ENCODE results near the gene DUSP8. TPM values are rescaled to one million over a fixed set of nuclear protein-coding genes. Genes with fewer than 3 reads are reported as not detected.
A peak's percentile ranks its signal among the peaks of the same experiment; 100 is the strongest.

Gene DUSP8
- polyA plus RNA-seq, 2 of the 4 experiments (the other 2 are of a cell fraction) = 0.72 to 2.6 TPM

DNA sequence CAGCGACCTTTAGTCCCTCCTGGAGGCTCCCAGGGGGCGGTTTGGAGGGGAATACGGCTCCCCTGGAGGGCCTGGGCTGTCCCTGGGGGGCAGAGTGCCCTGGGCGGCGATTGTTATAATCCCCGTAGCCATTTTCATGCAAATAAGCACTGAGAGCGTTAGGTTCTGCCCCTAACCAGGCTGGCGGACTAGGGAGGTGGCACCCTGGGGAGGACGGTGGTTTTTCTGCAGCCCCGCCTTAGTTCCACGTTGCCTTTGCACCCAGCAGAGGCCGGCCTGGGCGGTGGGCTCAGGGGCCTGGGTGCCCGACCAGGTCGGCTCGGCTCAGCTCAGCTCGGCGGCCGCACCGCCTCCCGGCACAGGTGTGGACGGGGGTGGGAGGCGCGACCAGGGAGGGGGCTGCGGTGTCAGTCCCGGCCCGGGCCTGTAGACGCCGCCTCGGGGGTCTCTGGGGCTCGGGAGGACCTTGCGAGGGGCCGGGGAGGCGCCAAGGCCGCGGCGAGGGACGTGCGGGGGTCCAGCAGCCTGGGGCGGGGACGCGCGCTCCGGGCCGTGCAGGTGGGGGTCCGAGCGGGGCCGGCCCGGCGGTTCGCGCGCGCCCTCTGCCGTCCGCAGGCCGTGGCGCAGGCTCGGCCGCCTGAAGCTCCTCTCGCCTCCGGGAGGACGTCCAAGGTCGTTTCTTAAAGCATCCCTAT is 2.3 kb upstream of the DUSP8 start:
- POLR2A ChIA-PET = interaction anchor here (0.6 to 1.3 kb wide), 2 partner anchors 10 to 28 kb away, joined by 3 to 5 read pairs; no protein-coding TSS in a partner anchor
- CTCF ChIA-PET = interaction anchor here (0.5 to 26.3 kb wide), 45 partner anchors 9 to 582 kb away, joined by 3 to 719 read pairs (median 5); partner anchors contain the start of genes KRTAP5-1, KRTAP5-2 and KRTAP5-5
- Histone ChIP-seq H3K9me3 (peaks cover 17% of the 10 kb centered on the region), H3K27ac (peak overlapping the region; percentile 89 to 95), H3K4me1 (peaks cover 33% of the 10 kb centered on the region), H3K4me2 (peak overlapping the region; percentile 99), H3K4me3 (peak overlapping the region; percentile 74)
- DNase-seq (ENCODE audit: low read depth in 1 of 2, low spot score in 1 of 2) = peak; percentile 68 to 73
- FAIRE-seq = no peak
- TF ChIP-seq GATA3 (IDR thresholded peaks at IDR 0.05; ENCODE audit: borderline replicate concordance) = no peak
- TF ChIP-seq ESRRA (IDR thresholded peaks at IDR 0.05; ENCODE audit: borderline replicate concordance, low read length) = 0 out of 2 replicates have a peak, but pooled peaks have one; percentile 80
- TF ChIP-seq MYC (IDR thresholded peaks at IDR 0.05; ENCODE audit: borderline replicate concordance, low read length) = no peak
- TF ChIP-seq, protein P1, sequence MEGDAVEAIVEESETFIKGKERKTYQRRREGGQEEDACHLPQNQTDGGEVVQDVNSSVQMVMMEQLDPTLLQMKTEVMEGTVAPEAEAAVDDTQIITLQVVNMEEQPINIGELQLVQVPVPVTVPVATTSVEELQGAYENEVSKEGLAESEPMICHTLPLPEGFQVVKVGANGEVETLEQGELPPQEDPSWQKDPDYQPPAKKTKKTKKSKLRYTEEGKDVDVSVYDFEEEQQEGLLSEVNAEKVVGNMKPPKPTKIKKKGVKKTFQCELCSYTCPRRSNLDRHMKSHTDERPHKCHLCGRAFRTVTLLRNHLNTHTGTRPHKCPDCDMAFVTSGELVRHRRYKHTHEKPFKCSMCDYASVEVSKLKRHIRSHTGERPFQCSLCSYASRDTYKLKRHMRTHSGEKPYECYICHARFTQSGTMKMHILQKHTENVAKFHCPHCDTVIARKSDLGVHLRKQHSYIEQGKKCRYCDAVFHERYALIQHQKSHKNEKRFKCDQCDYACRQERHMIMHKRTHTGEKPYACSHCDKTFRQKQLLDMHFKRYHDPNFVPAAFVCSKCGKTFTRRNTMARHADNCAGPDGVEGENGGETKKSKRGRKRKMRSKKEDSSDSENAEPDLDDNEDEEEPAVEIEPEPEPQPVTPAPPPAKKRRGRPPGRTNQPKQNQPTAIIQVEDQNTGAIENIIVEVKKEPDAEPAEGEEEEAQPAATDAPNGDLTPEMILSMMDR (IDR thresholded peaks at IDR 0.05) = peak; percentile 97
- peak; percentile 98 for TF ChIP-seq SMC3 (IDR thresholded peaks at IDR 0.05)
- peak; percentile 66 to 94 for TF ChIP-seq RAD21 (conservative IDR thresholded peaks at IDR 0.05 in 1 of 2, IDR thresholded peaks at IDR 0.05 in 1 of 2)
- ATAC-seq = peak; percentile 67 to 77
- 0% methylated on average over 26 of the region's 64 CpGs for WGBS (ENCODE audit: missing lambda C conversion rate)

DNA sequence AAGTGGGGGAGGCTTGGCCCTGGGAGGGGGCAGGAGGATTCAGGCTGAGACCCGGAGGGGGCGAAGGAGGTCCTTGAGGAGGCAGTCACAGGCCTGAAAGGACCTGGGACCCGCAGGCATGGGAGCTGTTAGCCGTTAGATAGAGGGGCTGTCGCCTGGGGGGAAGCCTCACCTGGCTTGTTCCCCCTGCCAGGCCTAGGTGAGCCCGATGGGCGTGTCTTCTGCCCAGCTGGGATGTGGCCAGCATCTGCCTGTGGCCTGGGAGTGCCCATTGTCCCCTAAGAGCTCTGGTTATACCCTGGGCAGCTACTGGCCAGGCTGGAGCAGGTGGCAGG is 1.8 kb upstream of the DUSP8 start:
- H3K4me1 ChIP-seq = peaks cover 37% of the 10 kb centered on the region
- peak overlapping the region; percentile 89 to 95 for H3K27ac ChIP-seq
- TF ChIP-seq, protein P2, sequence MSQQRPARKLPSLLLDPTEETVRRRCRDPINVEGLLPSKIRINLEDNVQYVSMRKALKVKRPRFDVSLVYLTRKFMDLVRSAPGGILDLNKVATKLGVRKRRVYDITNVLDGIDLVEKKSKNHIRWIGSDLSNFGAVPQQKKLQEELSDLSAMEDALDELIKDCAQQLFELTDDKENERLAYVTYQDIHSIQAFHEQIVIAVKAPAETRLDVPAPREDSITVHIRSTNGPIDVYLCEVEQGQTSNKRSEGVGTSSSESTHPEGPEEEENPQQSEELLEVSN (IDR thresholded peaks at IDR 0.05; ENCODE audit: borderline replicate concordance, low read depth) = no peak
- TF ChIP-seq SMC3 (IDR thresholded peaks at IDR 0.05) (no peak), CHD4 (IDR thresholded peaks at IDR 0.05; ENCODE audit: borderline replicate concordance) (no peak), RAD21 (conservative IDR thresholded peaks at IDR 0.05 in 1 of 2, IDR thresholded peaks at IDR 0.05 in 1 of 2) (no peak)
- TF ChIP-seq, protein P3, sequence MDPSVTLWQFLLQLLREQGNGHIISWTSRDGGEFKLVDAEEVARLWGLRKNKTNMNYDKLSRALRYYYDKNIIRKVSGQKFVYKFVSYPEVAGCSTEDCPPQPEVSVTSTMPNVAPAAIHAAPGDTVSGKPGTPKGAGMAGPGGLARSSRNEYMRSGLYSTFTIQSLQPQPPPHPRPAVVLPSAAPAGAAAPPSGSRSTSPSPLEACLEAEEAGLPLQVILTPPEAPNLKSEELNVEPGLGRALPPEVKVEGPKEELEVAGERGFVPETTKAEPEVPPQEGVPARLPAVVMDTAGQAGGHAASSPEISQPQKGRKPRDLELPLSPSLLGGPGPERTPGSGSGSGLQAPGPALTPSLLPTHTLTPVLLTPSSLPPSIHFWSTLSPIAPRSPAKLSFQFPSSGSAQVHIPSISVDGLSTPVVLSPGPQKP (IDR thresholded peaks at IDR 0.05; ENCODE audit: low read depth, low read length) = no peak
- CTCF ChIA-PET = interaction anchor here (0.5 to 26.3 kb wide), 24 partner anchors 9 to 583 kb away, joined by 3 to 719 read pairs (median 8); partner anchors contain the start of genes KRTAP5-1 and KRTAP5-2
- WGBS (ENCODE audit: missing lambda C conversion rate) = 25% methylated on average over 5 of the region's 7 CpGs
- ATAC-seq (peak; percentile 52 to 78), FAIRE-seq (no peak), DNase-seq (ENCODE audit: low read depth in 1 of 2, low spot score in 1 of 2) (peak in 1 of 2 experiments; percentile 71)
- POLR2A ChIA-PET = interaction anchor here (1.3 kb wide), 1 partner anchor 9 kb away, joined by 3 read pairs; no protein-coding TSS in a partner anchor
- peak overlapping the region; percentile 74 for H3K4me3 ChIP-seq
- peak overlapping the region; percentile 99 for H3K4me2 ChIP-seq
- H3K9me3 ChIP-seq = peaks cover 15% of the 10 kb centered on the region

DNA sequence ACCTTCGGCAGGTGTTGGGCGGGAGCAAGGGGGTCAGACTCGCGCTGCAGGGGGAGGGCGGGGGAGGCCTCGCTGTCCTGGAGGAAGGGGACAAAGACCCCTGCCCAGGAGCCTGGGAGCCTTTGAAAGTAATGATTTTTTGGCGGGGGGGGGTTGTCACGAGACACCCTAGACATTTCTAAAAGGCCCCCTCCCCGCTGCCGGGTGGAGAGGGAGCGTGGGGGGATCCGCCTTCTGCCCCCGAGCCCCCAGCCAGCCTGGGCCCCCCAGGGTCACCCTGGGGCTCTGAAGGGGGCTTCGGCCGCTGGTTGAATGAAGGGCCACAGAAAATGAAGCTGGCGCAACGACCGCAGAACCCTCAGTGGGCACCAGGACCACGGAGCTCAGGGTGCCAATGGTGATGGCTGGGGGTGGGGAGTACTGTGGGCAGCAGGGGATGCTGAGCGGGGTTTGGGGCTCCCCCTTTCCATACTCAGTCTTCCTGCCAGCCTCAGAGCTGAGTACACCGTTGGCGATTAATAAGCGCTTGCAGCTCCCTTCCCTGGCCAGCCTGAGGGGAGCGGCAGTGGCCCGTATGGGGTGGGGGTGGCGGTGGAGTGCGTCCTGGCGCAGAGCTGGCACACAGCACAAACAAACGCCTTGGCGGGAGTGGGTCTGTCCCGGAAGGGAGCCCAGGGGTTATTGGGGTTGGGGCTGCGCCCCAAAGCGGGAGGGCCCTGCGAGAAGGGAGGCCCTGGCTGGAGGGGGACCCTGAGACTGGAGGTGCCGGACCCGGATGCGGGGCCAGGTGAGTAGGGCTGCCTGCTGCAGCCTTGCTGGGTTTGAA is 1.2 kb upstream of the DUSP8 start:
- ChIA-PET POLR2A (interaction anchor here (1.3 kb wide), 1 partner anchor 9 kb away, joined by 3 read pairs; no protein-coding TSS in a partner anchor), CTCF (interaction anchor here (1.0 to 26.3 kb wide), 15 partner anchors 8 to 583 kb away, joined by 3 to 719 read pairs (median 12); partner anchors contain the start of gene KRTAP5-2)
- DNase-seq (ENCODE audit: low read depth in 1 of 2, low spot score in 1 of 2) = peak in 1 of 2 experiments; percentile 53
- Histone ChIP-seq H3K4me1 (peaks cover 37% of the 10 kb centered on the region), H3K27ac (peak overlapping the region; percentile 89 to 95), H3K9me3 (peaks cover 9% of the 10 kb centered on the region), H3K4me2 (peak overlapping the region; percentile 99), H3K4me3 (peak overlapping the region; percentile 74)
- ATAC-seq = peak; percentile 41 to 60
- FAIRE-seq = no peak
- 19% methylated on average over 16 of the region's 37 CpGs for WGBS (ENCODE audit: missing lambda C conversion rate)
- TF ChIP-seq, protein P4, sequence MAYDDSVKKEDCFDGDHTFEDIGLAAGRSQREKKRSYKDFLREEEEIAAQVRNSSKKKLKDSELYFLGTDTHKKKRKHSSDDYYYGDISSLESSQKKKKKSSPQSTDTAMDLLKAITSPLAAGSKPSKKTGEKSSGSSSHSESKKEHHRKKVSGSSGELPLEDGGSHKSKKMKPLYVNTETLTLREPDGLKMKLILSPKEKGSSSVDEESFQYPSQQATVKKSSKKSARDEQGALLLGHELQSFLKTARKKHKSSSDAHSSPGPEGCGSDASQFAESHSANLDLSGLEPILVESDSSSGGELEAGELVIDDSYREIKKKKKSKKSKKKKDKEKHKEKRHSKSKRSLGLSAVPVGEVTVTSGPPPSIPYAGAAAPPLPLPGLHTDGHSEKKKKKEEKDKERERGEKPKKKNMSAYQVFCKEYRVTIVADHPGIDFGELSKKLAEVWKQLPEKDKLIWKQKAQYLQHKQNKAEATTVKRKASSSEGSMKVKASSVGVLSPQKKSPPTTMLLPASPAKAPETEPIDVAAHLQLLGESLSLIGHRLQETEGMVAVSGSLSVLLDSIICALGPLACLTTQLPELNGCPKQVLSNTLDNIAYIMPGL (CRISPR knock-in tag; IDR thresholded peaks at IDR 0.05; ENCODE audit: borderline replicate concordance) = no peak
- TF ChIP-seq, protein P5, sequence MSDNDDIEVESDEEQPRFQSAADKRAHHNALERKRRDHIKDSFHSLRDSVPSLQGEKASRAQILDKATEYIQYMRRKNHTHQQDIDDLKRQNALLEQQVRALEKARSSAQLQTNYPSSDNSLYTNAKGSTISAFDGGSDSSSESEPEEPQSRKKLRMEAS (IDR thresholded peaks at IDR 0.05) = no peak
- TF ChIP-seq RNF2 (IDR thresholded peaks at IDR 0.05; ENCODE audit: borderline replicate concordance, low read depth) (no peak), GATA3 (IDR thresholded peaks at IDR 0.05; ENCODE audit: borderline replicate concordance) (no peak), HOXB5 (CRISPR knock-in tag; IDR thresholded peaks at IDR 0.05) (no peak), HOXB13 (CRISPR knock-in tag; IDR thresholded peaks at IDR 0.05; ENCODE audit: low read depth) (no peak)
- TF ChIP-seq, protein P6, sequence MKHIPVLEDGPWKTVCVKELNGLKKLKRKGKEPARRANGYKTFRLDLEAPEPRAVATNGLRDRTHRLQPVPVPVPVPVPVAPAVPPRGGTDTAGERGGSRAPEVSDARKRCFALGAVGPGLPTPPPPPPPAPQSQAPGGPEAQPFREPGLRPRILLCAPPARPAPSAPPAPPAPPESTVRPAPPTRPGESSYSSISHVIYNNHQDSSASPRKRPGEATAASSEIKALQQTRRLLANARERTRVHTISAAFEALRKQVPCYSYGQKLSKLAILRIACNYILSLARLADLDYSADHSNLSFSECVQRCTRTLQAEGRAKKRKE (CRISPR knock-in tag; IDR thresholded peaks at IDR 0.05; ENCODE audit: low read depth) = no peak
- TF ChIP-seq, protein P7, sequence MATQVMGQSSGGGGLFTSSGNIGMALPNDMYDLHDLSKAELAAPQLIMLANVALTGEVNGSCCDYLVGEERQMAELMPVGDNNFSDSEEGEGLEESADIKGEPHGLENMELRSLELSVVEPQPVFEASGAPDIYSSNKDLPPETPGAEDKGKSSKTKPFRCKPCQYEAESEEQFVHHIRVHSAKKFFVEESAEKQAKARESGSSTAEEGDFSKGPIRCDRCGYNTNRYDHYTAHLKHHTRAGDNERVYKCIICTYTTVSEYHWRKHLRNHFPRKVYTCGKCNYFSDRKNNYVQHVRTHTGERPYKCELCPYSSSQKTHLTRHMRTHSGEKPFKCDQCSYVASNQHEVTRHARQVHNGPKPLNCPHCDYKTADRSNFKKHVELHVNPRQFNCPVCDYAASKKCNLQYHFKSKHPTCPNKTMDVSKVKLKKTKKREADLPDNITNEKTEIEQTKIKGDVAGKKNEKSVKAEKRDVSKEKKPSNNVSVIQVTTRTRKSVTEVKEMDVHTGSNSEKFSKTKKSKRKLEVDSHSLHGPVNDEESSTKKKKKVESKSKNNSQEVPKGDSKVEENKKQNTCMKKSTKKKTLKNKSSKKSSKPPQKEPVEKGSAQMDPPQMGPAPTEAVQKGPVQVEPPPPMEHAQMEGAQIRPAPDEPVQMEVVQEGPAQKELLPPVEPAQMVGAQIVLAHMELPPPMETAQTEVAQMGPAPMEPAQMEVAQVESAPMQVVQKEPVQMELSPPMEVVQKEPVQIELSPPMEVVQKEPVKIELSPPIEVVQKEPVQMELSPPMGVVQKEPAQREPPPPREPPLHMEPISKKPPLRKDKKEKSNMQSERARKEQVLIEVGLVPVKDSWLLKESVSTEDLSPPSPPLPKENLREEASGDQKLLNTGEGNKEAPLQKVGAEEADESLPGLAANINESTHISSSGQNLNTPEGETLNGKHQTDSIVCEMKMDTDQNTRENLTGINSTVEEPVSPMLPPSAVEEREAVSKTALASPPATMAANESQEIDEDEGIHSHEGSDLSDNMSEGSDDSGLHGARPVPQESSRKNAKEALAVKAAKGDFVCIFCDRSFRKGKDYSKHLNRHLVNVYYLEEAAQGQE (IDR thresholded peaks at IDR 0.05) = no peak

All from A549 (cell line).